Astrocyte (in vitro differentiated cells and primary cell): ENCODE measurements around the gene DOK7. TPM values are rescaled to one million over a fixed set of nuclear protein-coding genes. Genes with fewer than 3 reads are reported as not detected.

Experiments
- DNase-seq: peaks from one replicate; pipeline ENCODE4 v3.0.0-alpha.2; 2010; ENCODE audit warnings: low read depth
- FAIRE-seq: peaks from 2 replicates; lab custom pipeline; 2011; peaks lifted over from hg19 to GRCh38; lab: Jason Lieb, UNC
- H2AFZ ChIP-seq: 2 replicates; pipeline ENCODE4 v1.6.0; 2012; ENCODE audit warnings: low read depth, low read length, inconsistent platforms
- H3K27ac ChIP-seq: 2 replicates; pipeline ENCODE4 v1.5.1; 2011; ENCODE audit warnings: low read depth, low read length, inconsistent platforms
- H3K27me3 ChIP-seq: 2 replicates; pipeline ENCODE4 v1.6.0; 2011; ENCODE audit warnings: low read length, inconsistent platforms; ENCODE audit not compliant: insufficient read depth
- H3K36me3 ChIP-seq: 2 replicates; pipeline ENCODE4 v1.5.1; 2011; ENCODE audit warnings: low read length, inconsistent platforms; ENCODE audit not compliant: insufficient read depth
- H3K4me1 ChIP-seq: 2 replicates; pipeline ENCODE4 v1.5.1; 2011; ENCODE audit warnings: low read length, inconsistent platforms; ENCODE audit not compliant: insufficient read depth
- H3K4me2 ChIP-seq: 2 replicates; pipeline ENCODE4 v1.6.0; 2012; ENCODE audit warnings: low read length, inconsistent platforms
- H3K4me3 ChIP-seq: 2 replicates; pipeline ENCODE4 v1.5.1; 2011; ENCODE audit warnings: low read depth, mild to moderate bottlenecking, low read length, inconsistent platforms; ENCODE audit not compliant: insufficient read depth
- H3K79me2 ChIP-seq: 2 replicates; pipeline ENCODE4 v1.6.0; 2012; ENCODE audit warnings: mild to moderate bottlenecking, low read length, inconsistent platforms; ENCODE audit not compliant: insufficient read depth
- H3K9ac ChIP-seq: 2 replicates; pipeline ENCODE4 v1.6.0; 2012; ENCODE audit warnings: mild to moderate bottlenecking, low read length, inconsistent platforms
- H3K9me3 ChIP-seq: 2 replicates; pipeline ENCODE4 v1.5.1; 2012; ENCODE audit warnings: low read depth, mild to moderate bottlenecking, low read length, inconsistent platforms; ENCODE audit not compliant: insufficient read depth
- H4K20me1 ChIP-seq: 2 replicates; pipeline ENCODE4 v1.6.0; 2012; ENCODE audit warnings: low read length, inconsistent platforms; ENCODE audit not compliant: insufficient read depth
- H3K27ac Mint-ChIP-seq: one replicate; pipeline ENCODE4 v1.8.0; 2021; ENCODE audit warnings: mild to moderate bottlenecking, mixed read lengths; ENCODE audit not compliant: unreplicated experiment
- H3K27me3 Mint-ChIP-seq: one replicate; pipeline ENCODE4 v1.8.0; 2021; ENCODE audit warnings: low read depth, mixed read lengths; ENCODE audit not compliant: unreplicated experiment
- H3K36me3 Mint-ChIP-seq: one replicate; pipeline ENCODE4 v1.8.0; 2021; ENCODE audit warnings: low read depth, mixed read lengths; ENCODE audit not compliant: unreplicated experiment
- H3K4me1 Mint-ChIP-seq: one replicate; pipeline ENCODE4 v1.8.0; 2021; ENCODE audit warnings: low read depth, mixed read lengths; ENCODE audit not compliant: unreplicated experiment
- H3K4me3 Mint-ChIP-seq: one replicate; pipeline ENCODE4 v1.8.0; 2021; ENCODE audit warnings: mild to moderate bottlenecking, moderate library complexity, mixed read lengths; ENCODE audit not compliant: unreplicated experiment
- H3K9me3 Mint-ChIP-seq: one replicate; pipeline ENCODE4 v1.8.0; 2021; ENCODE audit warnings: mild to moderate bottlenecking, mixed read lengths; ENCODE audit not compliant: unreplicated experiment
- CTCF ChIP-seq: IDR thresholded peaks from 2 replicates; pipeline ENCODE4 v1.5.1; 2011; ENCODE audit warnings: low read depth, mild to moderate bottlenecking, inconsistent platforms, low read length, moderate library complexity; ENCODE audit not compliant: insufficient read depth
- EZH2 ChIP-seq: IDR thresholded peaks from 2 replicates; pipeline ENCODE4 v1.6.1; 2012; ENCODE audit warnings: mild to moderate bottlenecking, low read length, inconsistent platforms; ENCODE audit not compliant: insufficient read depth
- total RNA-seq: library from RNA; stranded (reverse); gene quantifications from 2 replicates; pipeline ENCODE4 v1.2.1, GENCODE V29; 2021

The DOK7 gene
- total RNA-seq, 1 donor from 2014 or later: not detected

GRCh38 chr4:3442460-3442958 is 20.6 kb upstream of the DOK7 start:
- no peaks in the 10 kb centered on the region for H4K20me1 ChIP-seq
- Mint-ChIP-seq H3K4me1 (no peaks in the 10 kb centered on the region), H3K27me3 (no peaks in the 10 kb centered on the region), H3K27ac (no peak overlapping the region), H3K9me3 (no peaks in the 10 kb centered on the region), H3K4me3 (no peak overlapping the region), H3K36me3 (no peaks in the 10 kb centered on the region)
- no peaks in the 10 kb centered on the region for H3K36me3 ChIP-seq
- no peak for DNase-seq
- no peaks in the 10 kb centered on the region for H3K4me1 ChIP-seq
- no peaks in the 10 kb centered on the region for H3K9me3 ChIP-seq
- no peaks in the 10 kb centered on the region for H3K79me2 ChIP-seq
- no peak overlapping the region for H3K4me2 ChIP-seq
- TF ChIP-seq EZH2: no peak
- no peak for TF ChIP-seq CTCF
- no peak overlapping the region for H3K27ac ChIP-seq
- FAIRE-seq: no peak
- H3K9ac ChIP-seq: no peak overlapping the region
- no peak overlapping the region for H3K4me3 ChIP-seq
- no peaks in the 10 kb centered on the region for H3K27me3 ChIP-seq
- no peak overlapping the region for H2AFZ ChIP-seq

GRCh38 chr4:3442959-3443749 is 20.0 kb upstream of the DOK7 start:
- no peaks in the 10 kb centered on the region for H3K4me1 Mint-ChIP-seq

More at GRCh38 chr4:3442959-3443749, 20.0 kb upstream of the DOK7 start:
- H3K4me1 ChIP-seq: no peaks in the 10 kb centered on the region
- no peak overlapping the region for H3K9ac ChIP-seq
- H3K4me3 ChIP-seq: no peak overlapping the region
- H3K27me3 Mint-ChIP-seq: no peaks in the 10 kb centered on the region
- DNase-seq: no peak
- H2AFZ ChIP-seq: no peak overlapping the region
- H3K4me3 Mint-ChIP-seq: no peak overlapping the region
- H4K20me1 ChIP-seq: no peaks in the 10 kb centered on the region
- no peak overlapping the region for H3K27ac ChIP-seq
- H3K36me3 ChIP-seq: no peaks in the 10 kb centered on the region
- FAIRE-seq: no peak
- no peaks in the 10 kb centered on the region for H3K9me3 ChIP-seq
- H3K27me3 ChIP-seq: no peaks in the 10 kb centered on the region
- H3K79me2 ChIP-seq: no peaks in the 10 kb centered on the region
- H3K4me2 ChIP-seq: no peak overlapping the region
- no peaks in the 10 kb centered on the region for H3K36me3 Mint-ChIP-seq
- TF ChIP-seq CTCF: peak; percentile 57
- no peak for TF ChIP-seq EZH2
- no peak overlapping the region for H3K27ac Mint-ChIP-seq
- H3K9me3 Mint-ChIP-seq: no peaks in the 10 kb centered on the region
